ENCODE data around the gene EPB41L4A.

EPB41L4A gene

GRCh38 chr5:112355058-112355685, 63.9 kb downstream of the EPB41L4A start:
- TF ChIP-seq CTCF (IDR thresholded peaks at IDR 0.05; ENCODE audit: low read depth, low read length, missing control alignments): no peak
- no peak for DNase-seq

GRCh38 chr5:112353678-112354077, 65.4 kb downstream of the EPB41L4A start:
- no peak for DNase-seq
- H3K27me3 ChIP-seq (replicated peaks): no peaks in the 10 kb centered on the region
- no peak overlapping the region for H3K4me3 ChIP-seq (ENCODE audit: low read depth, low read length)
- no peaks in the 10 kb centered on the region for H3K36me3 ChIP-seq (replicated peaks)
- H3K27ac ChIP-seq: no peak overlapping the region
- in situ Hi-C loops (cut with HindIII; ENCODE audit: low pct_ligation_motif_present, low sequenced_read_pairs): no loop called here
- TF ChIP-seq CTCF (IDR thresholded peaks at IDR 0.05; ENCODE audit: low read depth, low read length, missing control alignments): no peak

More at GRCh38 chr5:112355058-112355685, 63.9 kb downstream of the EPB41L4A start:
- H3K36me3 ChIP-seq (replicated peaks): no peaks in the 10 kb centered on the region
- in situ Hi-C loops (cut with HindIII; ENCODE audit: low pct_ligation_motif_present, low sequenced_read_pairs): no loop called here
- no peak overlapping the region for H3K27ac ChIP-seq
- H3K27me3 ChIP-seq (replicated peaks): no peaks in the 10 kb centered on the region
- H3K4me3 ChIP-seq (ENCODE audit: low read depth, low read length): no peak overlapping the region

- in situ Hi-C loops (cut with HindIII; ENCODE audit: low pct_ligation_motif_present, low sequenced_read_pairs): no loop called here
- Histone ChIP-seq H3K27ac (no peak overlapping the region), H3K27me3 (replicated peaks) (no peaks in the 10 kb centered on the region), H3K4me3 (ENCODE audit: low read depth, low read length) (no peak overlapping the region), H3K36me3 (replicated peaks) (no peaks in the 10 kb centered on the region)
- TF ChIP-seq CTCF (IDR thresholded peaks at IDR 0.05; ENCODE audit: low read depth, low read length, missing control alignments): no peak
- no peak for DNase-seq
These were observed 67.9 kb downstream of the EPB41L4A start for GRCh38 chr5:112351225-112351624.

- Histone ChIP-seq H3K27me3 (replicated peaks) (no peaks in the 10 kb centered on the region), H3K27ac (no peak overlapping the region), H3K4me3 (ENCODE audit: low read depth, low read length) (no peak overlapping the region), H3K36me3 (replicated peaks) (no peaks in the 10 kb centered on the region)
- in situ Hi-C loops (cut with HindIII; ENCODE audit: low pct_ligation_motif_present, low sequenced_read_pairs): no loop called here
- no peak for TF ChIP-seq CTCF (IDR thresholded peaks at IDR 0.05; ENCODE audit: low read depth, low read length, missing control alignments)
- DNase-seq: no peak
These were observed 68.5 kb downstream of the EPB41L4A start for GRCh38 chr5:112350626-112351025.

- H3K27ac ChIP-seq: no peak overlapping the region
- H3K36me3 ChIP-seq (replicated peaks): no peaks in the 10 kb centered on the region
- no peak for DNase-seq
- no peak for TF ChIP-seq CTCF (IDR thresholded peaks at IDR 0.05; ENCODE audit: low read depth, low read length, missing control alignments)
- H3K4me3 ChIP-seq (ENCODE audit: low read depth, low read length): no peak overlapping the region
- no peaks in the 10 kb centered on the region for H3K27me3 ChIP-seq (replicated peaks)
- in situ Hi-C loops (cut with HindIII; ENCODE audit: low pct_ligation_motif_present, low sequenced_read_pairs): no loop called here
These were observed 69.7 kb downstream of the EPB41L4A start for GRCh38 chr5:112349371-112349770.

GRCh38 chr5:112348915-112349314, 70.2 kb downstream of the EPB41L4A start:
- H3K27me3 ChIP-seq (replicated peaks): no peaks in the 10 kb centered on the region
- DNase-seq: no peak
- in situ Hi-C loops (cut with HindIII; ENCODE audit: low pct_ligation_motif_present, low sequenced_read_pairs): no loop called here
- no peak for TF ChIP-seq CTCF (IDR thresholded peaks at IDR 0.05; ENCODE audit: low read depth, low read length, missing control alignments)
- H3K4me3 ChIP-seq (ENCODE audit: low read depth, low read length): no peak overlapping the region
- no peak overlapping the region for H3K27ac ChIP-seq
- no peaks in the 10 kb centered on the region for H3K36me3 ChIP-seq (replicated peaks)

All from brain microvascular endothelial cell (primary cell).